Lower leg skin (tissue), 3 donors: ENCODE measurements around the gene ARL14.

Experiments
- CTCF ChIP-seq, 3 donors: fragments of 450-650 bp; IDR thresholded peaks; one replicate each; pipeline ENCODE4 v1.5.1; 2016; ENCODE audit warnings: antibody characterized with exemption in 3 of 3, mild to moderate bottlenecking in 3 of 3, moderate library complexity in 2 of 3
- POLR2A ChIP-seq, 2 donors: fragments of 450-650 bp; IDR thresholded peaks; one replicate each; pipeline ENCODE4 v1.6.1; 2016 to 2017; ENCODE audit warnings: antibody characterized with exemption in 2 of 2, mild to moderate bottlenecking in 1 of 2, moderate library complexity in 1 of 2

GRCh38 chr3:160678292-160678842 is 1.4 kb downstream of the ARL14 start:
- no peak for TF ChIP-seq CTCF (IDR thresholded peaks at IDR 0.05)
- no peak for TF ChIP-seq POLR2A (IDR thresholded peaks at IDR 0.05)
